RPMI7951 (cell line): ENCODE results near the gene CACNA1A. TPM values are rescaled to one million over a fixed set of nuclear protein-coding genes. Genes with fewer than 3 reads are reported as not detected.
"Not testable (repeated sequence)": the region's sequence is repeated elsewhere in the genome, so short reads cannot be mapped to it uniquely, and the experiment has no call there.

Experiments
- DNase-seq: peaks from one replicate; pipeline ENCODE4 v3.0.0-alpha.2; 2012; ENCODE audit warnings: low read depth
- total RNA-seq: library from RNA; depleted of rRNA; stranded (reverse); fragments of >200 nt; shearing (Covaris generic); gene quantifications from 2 replicates; pipeline ENCODE4 v1.2.3, GENCODE V29; 2014

CACNA1A gene
- total RNA-seq, 1 experiment from 2014 or later = 0.12 TPM

GRCh38 chr19:13206587-13206986 lies 299.7 kb downstream of the CACNA1A start:
- no peak for DNase-seq

GRCh38 chr19:13202112-13202511 lies 304.2 kb downstream of the CACNA1A start:
- not testable (repeated sequence) for DNase-seq

GRCh38 chr19:13198634-13199033 lies 307.6 kb downstream of the CACNA1A start:
- no peak for DNase-seq

GRCh38 chr19:13195678-13196077 lies 310.6 kb downstream of the CACNA1A start:
- DNase-seq = no peak

- DNase-seq = no peak
These were observed 315.3 kb downstream of the CACNA1A start for GRCh38 chr19:13190781-13191540.

GRCh38 chr19:13189600-13189999 lies 316.7 kb downstream of the CACNA1A start:
- no peak for DNase-seq

GRCh38 chr19:13187419-13187818 lies 318.9 kb downstream of the CACNA1A start:
- DNase-seq = no peak

- not testable (repeated sequence) for DNase-seq
These were observed 319.6 kb downstream of the CACNA1A start for GRCh38 chr19:13186688-13187087.

GRCh38 chr19:13185763-13186657 lies 320.3 kb downstream of the CACNA1A start:
- DNase-seq = not testable (repeated sequence)

- DNase-seq = not testable (repeated sequence)
These were observed 321.4 kb downstream of the CACNA1A start for GRCh38 chr19:13184926-13185325.

GRCh38 chr19:13181747-13182388 lies 324.4 kb downstream of the CACNA1A start:
- peak; percentile 94 for DNase-seq

GRCh38 chr19:13178291-13178690 lies 328.0 kb downstream of the CACNA1A start:
- not testable (repeated sequence) for DNase-seq

GRCh38 chr19:13177584-13177983 lies 328.7 kb downstream of the CACNA1A start:
- DNase-seq = not testable (repeated sequence)

GRCh38 chr19:13176345-13176744 lies 329.9 kb downstream of the CACNA1A start:
- no peak for DNase-seq

- no peak for DNase-seq
These were observed 333.0 kb downstream of the CACNA1A start for GRCh38 chr19:13173139-13173737.

GRCh38 chr19:13172346-13173138 lies 333.7 kb downstream of the CACNA1A start:
- peak; percentile 98 for DNase-seq

GRCh38 chr19:13171146-13171545 lies 335.1 kb downstream of the CACNA1A start:
- no peak for DNase-seq

- peak; percentile 93 for DNase-seq
These were observed 336.5 kb downstream of the CACNA1A start for GRCh38 chr19:13169769-13170168.

GRCh38 chr19:13166151-13166550 lies 340.1 kb downstream of the CACNA1A start:
- not testable (repeated sequence) for DNase-seq

GRCh38 chr19:13165162-13165997 lies 340.9 kb downstream of the CACNA1A start:
- peak; percentile 75 for DNase-seq
